Mesodermal cell (in vitro differentiated cells): ENCODE data around the gene CHD9.

Experiments
- H3K27ac ChIP-seq: 2 replicates; pipeline ENCODE4 v1.7.0; 2013; ENCODE audit warnings: mild to moderate bottlenecking, low read depth, low read length, moderate library complexity; ENCODE audit not compliant: severe bottlenecking
- H3K36me3 ChIP-seq: 2 replicates; pipeline ENCODE4 v1.7.1; 2013; ENCODE audit warnings: mild to moderate bottlenecking, low read length, moderate library complexity; ENCODE audit not compliant: control insufficient read depth, insufficient read depth
- H3K4me1 ChIP-seq: one replicate; pipeline ENCODE4 v1.7.1; 2013; ENCODE audit warnings: mild to moderate bottlenecking, low read length; ENCODE audit not compliant: insufficient read depth, control insufficient read depth, poor library complexity, severe bottlenecking
- H3K4me3 ChIP-seq: 2 replicates; pipeline ENCODE4 v1.7.0; 2013; ENCODE audit warnings: low read length, control low read depth, mild to moderate bottlenecking; ENCODE audit not compliant: insufficient read depth, poor library complexity, severe bottlenecking; ENCODE audit errors: extremely low read depth
- H3K9me3 ChIP-seq: 2 replicates; pipeline ENCODE4 v1.7.1; 2013; ENCODE audit warnings: mild to moderate bottlenecking, low read length, moderate library complexity; ENCODE audit not compliant: control insufficient read depth
- WGBS, 2 experiments: methylation state at CpG; one replicate each; pipeline ENCODE4 v1.1.5; 2013; ENCODE audit warnings: missing lambda C conversion rate in 2 of 2; ENCODE audit not compliant: insufficient coverage in 2 of 2; 5-methylcytosine and 5-hydroxymethylcytosine counted together

CHD9 gene

GRCh38 chr16:53372992-53373871, 318.4 kb downstream of the CHD9 start:
- H3K9me3 ChIP-seq = no peaks in the 10 kb centered on the region
- no peaks in the 10 kb centered on the region for H3K4me1 ChIP-seq
- H3K27ac ChIP-seq = no peak overlapping the region
- no peaks in the 10 kb centered on the region for H3K36me3 ChIP-seq
- 77 to 78% methylated on average over 37 to 55 of the region's 56 CpGs for WGBS, 2 experiments
- H3K4me3 ChIP-seq = no peak overlapping the region

GRCh38 chr16:53374800-53375199, 320.0 kb downstream of the CHD9 start:
- Histone ChIP-seq H3K27ac (no peak overlapping the region), H3K36me3 (no peaks in the 10 kb centered on the region), H3K4me3 (no peak overlapping the region), H3K4me1 (no peaks in the 10 kb centered on the region), H3K9me3 (no peaks in the 10 kb centered on the region)
- 88 to 96% methylated on average over 2 to 4 of the region's 5 CpGs for WGBS, 2 experiments

- no peak overlapping the region for H3K27ac ChIP-seq
- H3K36me3 ChIP-seq = no peaks in the 10 kb centered on the region
- no peaks in the 10 kb centered on the region for H3K4me1 ChIP-seq
- H3K9me3 ChIP-seq = no peaks in the 10 kb centered on the region
- no peak overlapping the region for H3K4me3 ChIP-seq
- 25 to 60% methylated on average over 2 to 3 of the region's 5 CpGs for WGBS, 2 experiments
Observed at GRCh38 chr16:53378138-53378537, 323.3 kb downstream of the CHD9 start.
